GM18517 (cell line): ENCODE data around the gene ANKUB1.

Experiments used
- ATAC-seq: cut with Tn5 transposase; IDR thresholded peaks from one replicate; pipeline ENCODE4 v1.9.1; 2021; ENCODE audit warnings: mild to moderate bottlenecking, moderate library complexity; ENCODE audit not compliant: unreplicated experiment

ANKUB1 gene

GRCh38 chr3:149765762-149766334 lies 26.5 kb downstream of the ANKUB1 start:
- ATAC-seq, result no peak

GRCh38 chr3:149764302-149764701 lies 28.1 kb downstream of the ANKUB1 start:
- ATAC-seq, result no peak

GRCh38 chr3:149763565-149764195 lies 28.7 kb downstream of the ANKUB1 start:
- no peak for ATAC-seq

DNA sequence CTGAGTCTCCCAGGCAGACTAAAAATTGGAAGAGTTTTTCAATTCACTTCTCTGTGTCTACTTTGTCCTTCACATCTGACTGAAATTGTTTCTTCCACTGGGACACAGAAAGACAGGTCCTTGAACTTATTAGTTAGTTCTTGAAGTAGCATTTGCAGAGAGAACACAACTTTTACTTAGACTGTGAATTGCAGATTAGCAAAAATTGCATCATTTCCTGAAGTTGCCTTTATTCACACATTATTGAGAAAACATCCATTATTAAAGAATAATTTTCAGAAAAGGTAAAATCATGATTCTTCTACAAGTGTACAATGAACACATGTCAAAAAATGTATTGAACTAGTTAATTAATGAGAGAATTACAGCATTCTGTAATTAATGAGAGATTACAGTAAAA lies 38.6 kb downstream of the ANKUB1 start:
- ATAC-seq, result no peak

DNA sequence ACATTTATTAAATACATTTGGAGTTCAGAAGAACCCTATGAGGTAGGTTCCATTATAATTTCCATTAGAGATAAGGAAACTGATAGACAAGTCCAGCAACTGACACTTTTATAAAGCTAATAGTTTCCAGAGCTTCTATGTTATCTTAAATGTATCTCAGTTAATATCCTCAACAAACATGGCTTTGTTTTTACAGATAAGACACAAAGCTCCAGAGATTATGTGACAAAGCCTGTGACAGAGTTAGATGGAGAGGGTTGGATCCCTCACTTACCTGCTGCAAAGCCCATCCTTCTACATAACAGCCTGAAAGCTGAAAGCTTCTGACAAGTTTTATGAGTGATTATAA lies 39.6 kb downstream of the ANKUB1 start:
- ATAC-seq, result peak; percentile 4

DNA sequence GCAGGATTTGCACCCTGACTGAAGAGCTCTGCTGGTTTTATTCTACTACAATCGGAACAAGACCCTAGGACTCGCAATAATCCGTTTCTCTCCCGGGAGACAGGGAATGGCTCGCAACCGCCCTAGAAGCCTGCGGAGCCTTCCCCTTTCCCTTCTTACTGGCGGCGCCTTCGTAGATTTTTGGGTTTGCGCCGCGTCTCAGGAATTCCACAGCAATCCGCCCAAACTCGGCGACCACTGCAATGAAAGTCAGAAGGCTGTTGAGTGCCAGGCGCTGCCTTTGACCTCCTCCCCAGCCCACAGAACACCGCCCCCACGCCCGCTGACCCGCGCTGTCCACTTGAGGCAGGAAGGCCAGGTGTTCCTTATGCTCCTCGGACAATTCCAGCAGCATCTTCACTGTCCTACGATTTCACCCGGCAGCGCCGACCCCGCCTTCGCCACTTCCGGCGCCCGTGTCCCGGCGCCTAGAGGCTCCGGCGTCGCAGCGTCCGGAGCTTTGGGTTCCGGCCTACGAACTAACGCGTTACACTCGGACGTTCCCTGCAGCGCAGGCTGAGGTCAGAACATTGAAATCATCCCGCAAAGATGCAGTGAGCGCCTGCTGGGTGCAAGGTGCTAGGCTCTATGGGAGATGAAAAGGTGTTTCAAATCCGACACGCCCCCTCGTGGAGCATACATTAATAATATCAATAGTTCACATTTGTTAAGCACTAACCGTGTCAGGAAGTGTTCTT lies 40.1 kb downstream of the ANKUB1 start, which contains the start of gene COMMD2:
TSS of gene COMMD2 (minus strand) at position 439 of the 737 bp plus-strand sequence. CDS start at position 394, 45 bp downstream.
- ATAC-seq, result peak; percentile 99

DNA sequence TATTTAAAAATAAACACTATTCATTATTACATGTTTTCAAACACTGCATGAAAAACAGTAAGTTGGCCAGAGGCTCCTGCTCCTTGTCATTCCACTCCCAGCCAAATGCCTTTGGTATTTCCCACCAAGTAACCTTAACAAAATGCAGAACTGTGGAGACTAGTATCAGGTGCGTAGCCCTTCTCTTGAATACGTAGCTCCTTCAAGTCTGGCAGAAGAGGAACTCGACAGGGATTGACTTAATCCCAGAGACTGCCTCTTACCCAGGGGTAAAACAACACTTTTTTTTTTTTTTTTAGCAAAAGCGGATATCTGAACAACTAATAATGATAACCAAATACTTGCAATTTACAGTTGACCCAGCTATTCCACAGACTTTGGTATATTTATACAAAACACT lies 40.8 kb downstream of the ANKUB1 start:
- ATAC-seq, result no peak

- ATAC-seq, result no peak
Observed at GRCh38 chr3:149744606-149745005, 47.7 kb downstream of the ANKUB1 start.

DNA sequence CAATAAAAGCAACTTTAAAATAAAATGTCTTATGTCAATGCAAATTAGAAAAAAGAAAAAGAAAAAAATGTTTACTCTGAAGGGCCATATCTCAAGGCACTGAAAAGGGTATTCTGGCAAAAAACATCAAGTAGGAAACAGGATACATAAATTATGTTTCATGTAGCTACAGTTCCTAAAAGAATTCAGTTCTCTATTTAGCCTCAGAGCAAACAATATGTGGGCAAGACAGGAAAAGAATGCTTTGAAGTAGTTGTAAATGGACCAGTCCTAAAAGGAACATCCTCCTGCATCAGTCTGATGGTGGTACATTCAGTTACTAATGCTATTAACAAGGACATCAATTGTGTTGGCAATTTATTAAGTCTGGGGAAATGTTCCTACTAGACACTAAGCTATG lies 48.2 kb downstream of the ANKUB1 start:
- ATAC-seq, result no peak

- ATAC-seq, result no peak
Observed at GRCh38 chr3:149739396-149739795, 53.0 kb downstream of the ANKUB1 start.

- no peak for ATAC-seq
Observed at GRCh38 chr3:149738876-149739275, 53.5 kb downstream of the ANKUB1 start.

DNA sequence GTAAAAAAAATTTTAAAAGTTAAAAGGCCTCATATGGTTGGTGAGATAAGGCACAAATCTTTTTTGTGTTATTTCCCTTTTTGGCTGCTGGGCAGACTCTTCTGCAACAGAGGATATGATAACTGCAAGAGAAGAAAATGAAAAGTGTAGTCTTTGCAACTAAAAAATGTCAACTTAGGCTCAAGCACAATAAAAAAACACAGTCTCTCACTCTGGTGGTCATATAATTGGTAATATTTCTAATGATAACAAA lies 55.5 kb downstream of the ANKUB1 start:
- ATAC-seq, result no peak

- no peak for ATAC-seq
Observed at GRCh38 chr3:149736175-149736952, 56.0 kb downstream of the ANKUB1 start.

DNA sequence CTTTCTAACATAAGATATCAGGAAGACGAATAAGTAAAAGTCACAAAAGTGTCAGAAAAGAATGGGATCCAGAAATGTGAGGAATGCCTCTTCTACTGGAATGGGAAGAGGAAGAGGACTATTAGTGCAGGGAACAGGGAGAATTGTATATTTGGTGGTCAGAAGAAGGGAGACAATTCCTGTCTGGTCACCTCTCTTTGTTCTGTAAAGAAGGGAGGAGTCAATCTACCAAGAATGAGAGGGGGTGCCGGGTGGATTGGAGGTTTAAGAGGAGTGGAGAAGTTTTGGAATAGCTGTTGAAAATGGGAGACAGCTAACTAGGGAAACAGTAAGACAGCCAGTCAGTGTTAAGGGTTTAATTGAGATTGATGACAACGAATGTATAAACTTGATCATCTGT lies 60.1 kb downstream of the ANKUB1 start:
- no peak for ATAC-seq

DNA sequence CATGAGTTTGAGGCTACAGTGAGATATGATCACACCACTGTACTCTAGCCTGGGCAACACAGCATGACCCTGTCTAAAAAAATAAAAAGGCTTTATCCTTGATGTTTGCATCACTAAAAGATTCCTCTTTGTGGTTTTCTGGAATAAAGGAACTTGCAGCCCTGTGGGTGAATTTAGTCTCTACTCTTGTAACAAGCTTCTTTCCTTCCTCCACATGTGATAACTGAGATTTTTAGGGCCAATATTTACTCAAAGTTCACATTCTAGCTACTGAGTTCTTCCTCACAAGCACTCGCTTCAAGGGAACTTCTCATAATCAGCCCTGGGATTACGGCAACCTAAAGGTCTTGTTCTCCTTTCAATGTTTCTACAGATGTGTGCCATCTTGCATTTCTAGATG lies 64.7 kb downstream of the ANKUB1 start:
- ATAC-seq, result no peak

- ATAC-seq, result peak; percentile 72
Observed at GRCh38 chr3:149726716-149727407, 65.5 kb downstream of the ANKUB1 start.

DNA sequence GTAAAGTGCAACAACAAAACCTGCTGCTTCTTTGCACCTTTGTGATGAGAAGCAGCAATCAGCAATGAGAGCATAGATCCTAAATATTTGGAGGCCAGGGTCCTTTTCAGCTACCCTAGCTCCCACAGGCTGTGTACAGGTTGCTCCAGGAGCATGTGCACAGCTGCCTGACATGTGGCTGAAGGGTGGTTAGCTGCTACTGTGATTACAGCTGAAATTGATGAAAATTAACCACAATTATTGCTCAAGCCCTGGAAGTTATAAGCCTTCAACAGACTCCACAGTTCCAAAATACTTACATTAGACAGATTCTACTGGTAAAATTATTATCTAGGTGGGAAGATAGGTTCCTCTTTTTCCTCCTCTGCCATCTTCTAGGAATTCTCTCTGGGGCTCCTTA lies 68.6 kb downstream of the ANKUB1 start:
- ATAC-seq, result no peak

GRCh38 chr3:149720918-149721317 lies 71.4 kb downstream of the ANKUB1 start:
- no peak for ATAC-seq

DNA sequence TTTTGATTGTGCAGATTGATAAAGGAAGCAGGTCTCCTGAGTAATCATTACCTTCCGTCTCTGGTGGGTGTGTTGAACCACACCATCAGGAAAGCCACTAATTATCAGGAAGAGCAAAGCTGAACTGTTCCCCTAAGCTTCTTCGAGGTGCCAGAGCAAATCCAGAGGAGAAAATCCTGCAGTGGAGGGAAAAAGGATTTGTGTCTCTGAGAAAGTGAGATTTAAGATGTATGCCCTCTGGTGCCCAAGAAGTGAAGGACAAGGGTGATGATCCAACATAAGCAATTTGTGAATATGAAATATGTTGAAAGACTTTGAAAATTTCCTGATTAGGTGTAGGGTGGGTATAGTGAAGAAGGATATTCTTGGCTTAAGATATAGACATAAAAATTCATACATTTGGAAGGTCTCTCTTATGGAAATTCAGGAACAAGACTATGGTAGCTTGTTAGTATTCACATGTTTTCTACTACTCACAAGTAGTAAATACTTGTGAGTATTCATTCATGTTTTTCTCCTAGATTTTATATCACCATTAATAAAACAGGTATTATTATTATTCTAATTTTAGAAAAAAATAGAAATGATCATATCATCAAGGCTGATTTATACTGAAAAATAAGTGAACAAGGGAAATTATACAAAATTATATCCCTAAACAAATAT lies 74.8 kb downstream of the ANKUB1 start:
- ATAC-seq, result no peak

DNA sequence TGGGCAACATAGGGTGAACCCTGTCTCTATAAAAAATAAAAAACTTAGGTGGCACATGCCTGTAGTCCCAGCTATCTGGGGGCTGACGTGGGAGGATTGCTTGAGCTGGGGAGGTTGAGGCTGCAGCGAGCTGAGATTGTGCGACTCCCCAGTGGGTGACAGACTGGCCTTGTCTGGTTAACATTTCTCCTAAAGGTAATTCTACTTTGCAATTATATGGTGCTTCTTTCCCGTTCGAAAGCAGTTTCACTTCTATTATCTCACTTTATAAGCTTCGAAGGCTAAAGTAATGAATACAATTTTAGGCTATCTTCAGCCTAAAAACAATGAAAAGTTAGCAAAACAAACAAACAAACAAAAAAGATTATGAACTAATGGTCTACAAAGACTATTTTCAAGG lies 75.4 kb downstream of the ANKUB1 start:
- ATAC-seq, result no peak

DNA sequence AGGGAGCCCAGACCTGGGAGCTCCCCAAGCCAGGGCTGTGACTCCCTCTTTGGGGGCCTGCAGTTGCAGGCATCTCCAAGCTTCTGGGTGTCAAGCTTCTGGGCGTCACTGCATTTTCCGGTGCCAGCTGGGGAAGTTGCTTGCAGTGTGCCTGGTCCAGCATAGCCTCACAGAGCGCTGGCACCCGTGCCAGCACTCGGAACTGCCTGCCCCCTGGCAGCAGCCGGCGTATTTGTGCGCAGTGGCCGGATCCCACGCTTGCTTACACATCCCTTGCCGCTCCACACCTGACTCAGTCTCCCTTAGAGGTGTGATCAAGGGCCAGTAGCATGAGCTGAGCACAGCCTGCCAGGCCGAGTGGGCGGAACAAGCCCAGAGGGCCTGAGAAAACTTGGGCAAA lies 77.1 kb downstream of the ANKUB1 start:
- no peak for ATAC-seq
